Liver (tissue), 9 donors: ENCODE measurements around the gene PRKACG. TPM values are rescaled to one million over a fixed set of nuclear protein-coding genes. Genes with fewer than 3 reads are reported as not detected.
"Not testable (repeated sequence)": the region's sequence is repeated elsewhere in the genome, so short reads cannot be mapped to it uniquely, and the experiment has no call there.

Source experiments
- DNase-seq: peaks from one replicate; pipeline ENCODE4 v3.0.0-alpha.2; 2017; ENCODE audit warnings: low spot score
- H3K27ac ChIP-seq, 2 donors: one replicate each; pipeline ENCODE4 v1.7.0; 2013; ENCODE audit warnings: inconsistent platforms in 2 of 2, low read length in 2 of 2, control low read depth in 1 of 2, low read depth in 1 of 2, mild to moderate bottlenecking in 1 of 2
- H3K27me3 ChIP-seq, 4 donors: one replicate each; pipeline versions ENCODE4 v1.6.1 to v1.7.0; 2013; ENCODE audit warnings: low read length in 3 of 4, inconsistent platforms in 1 of 4, mild to moderate bottlenecking in 1 of 4, moderate library complexity in 1 of 4; ENCODE audit not compliant: control insufficient read depth in 4 of 4, insufficient read depth in 4 of 4
- H3K36me3 ChIP-seq, 4 donors: one replicate each; pipeline versions ENCODE4 v1.6.1 to v1.7.0; 2013; ENCODE audit warnings: low read length in 3 of 4, mild to moderate bottlenecking in 3 of 4, low read depth in 1 of 4, moderate library complexity in 1 of 4; ENCODE audit not compliant: control insufficient read depth in 4 of 4, insufficient read depth in 3 of 4
- H3K4me1 ChIP-seq, 4 donors: one replicate each; pipeline versions ENCODE4 v1.6.1 to v1.7.0; 2013; ENCODE audit warnings: low read length in 3 of 4, mild to moderate bottlenecking in 3 of 4, moderate library complexity in 1 of 4; ENCODE audit not compliant: control insufficient read depth in 4 of 4, insufficient read depth in 4 of 4
- H3K4me3 ChIP-seq, 3 donors: one replicate each; pipeline versions ENCODE4 v1.6.1 to v1.7.0; 2013; ENCODE audit warnings: low read length in 3 of 3, control low read depth in 1 of 3, low read depth in 1 of 3, mild to moderate bottlenecking in 1 of 3
- H3K9ac ChIP-seq, 2 donors: one replicate each; pipeline ENCODE4 v1.7.0; 2013; ENCODE audit warnings: low read length in 2 of 2, mild to moderate bottlenecking in 2 of 2, moderate library complexity in 2 of 2, control low read depth in 1 of 2, low read depth in 1 of 2
- H3K9me3 ChIP-seq, 4 donors: one replicate each; pipeline versions ENCODE4 v1.6.1 to v1.7.0; 2013; ENCODE audit warnings: low read length in 3 of 4; ENCODE audit not compliant: control insufficient read depth in 4 of 4
- FOXA2 ChIP-seq: IDR thresholded peaks from 2 replicates; pipeline ENCODE4 v1.6.1; 2016; ENCODE audit warnings: antibody characterized with exemption
- HNF4A ChIP-seq, 2 donors: conservative IDR thresholded peaks; 2 replicates each; pipeline ENCODE4 v1.6.1; 2016; ENCODE audit warnings: antibody characterized with exemption in 2 of 2, mild to moderate bottlenecking in 2 of 2
- JUND ChIP-seq, 2 donors: IDR thresholded peaks; 2 replicates each; pipeline ENCODE4 v1.6.1; 2016; ENCODE audit warnings: antibody characterized with exemption in 2 of 2
- NR2F2 ChIP-seq: IDR thresholded peaks from 2 replicates; pipeline ENCODE4 v1.6.1; 2016; ENCODE audit warnings: antibody characterized with exemption
- RAD21 ChIP-seq, 2 donors: IDR thresholded peaks; 2 replicates each; pipeline ENCODE4 v1.6.1; 2016; ENCODE audit warnings: antibody characterized with exemption in 2 of 2, mild to moderate bottlenecking in 2 of 2
- RXRA ChIP-seq, 2 donors: IDR thresholded peaks; 2 replicates each; pipeline ENCODE4 v1.6.1; 2017 to 2018; ENCODE audit warnings: antibody characterized with exemption in 2 of 2, mild to moderate bottlenecking in 1 of 2
- SP1 ChIP-seq: IDR thresholded peaks from 2 replicates; pipeline ENCODE4 v1.6.1; 2018; ENCODE audit warnings: antibody characterized with exemption, mild to moderate bottlenecking
- WGBS: extraction: QIAGEN DNeasy Blood & Tissue Kit; methylation state at CpG from one replicate; pipeline ENCODE4 v1.1.7; 2013; 5-methylcytosine and 5-hydroxymethylcytosine counted together
- polyA plus RNA-seq, 2 donors: library from polyadenylated mRNA; stranded (reverse) in 1 of 2; unstranded in 1 of 2; fragments of 200-250 nt in 1 of 2; fragments of >200 nt in 1 of 2; fragmentation: Nextera tagmentation in 1 of 2; extraction: Ambion mirVana in 1 of 2; gene quantifications; one replicate each; pipeline versions ENCODE4 v1.2.1 to v1.2.3, GENCODE V29; 2013 to 2015
- total RNA-seq, 2 donors: library from RNA; depleted of rRNA; stranded (reverse); fragments of >200 nt; gene quantifications; one replicate each; pipeline ENCODE4 v1.2.3, GENCODE V29; 2014
- TF ChIP-seq, protein P1 (sequence below): IDR thresholded peaks from 2 replicates; pipeline ENCODE4 v1.6.1; 2016; ENCODE audit warnings: antibody characterized with exemption
- TF ChIP-seq, protein P2 (sequence below): IDR thresholded peaks from 2 replicates; pipeline ENCODE4 v1.6.1; 2016; ENCODE audit warnings: antibody characterized with exemption
- TF ChIP-seq, protein P3 (sequence below): IDR thresholded peaks from 2 replicates; pipeline ENCODE4 v1.6.1; 2016; ENCODE audit warnings: antibody characterized with exemption, mild to moderate bottlenecking
- TF ChIP-seq, protein P4 (sequence below): fragments of 150-350 bp; IDR thresholded peaks from 2 replicates; pipeline ENCODE4 v1.5.1; 2017; ENCODE audit warnings: improper control_type of control experiment, low read depth, low read length; ENCODE audit not compliant: missing input control
- TF ChIP-seq, protein P5 (sequence below): IDR thresholded peaks from 2 replicates; pipeline ENCODE4 v1.6.1; 2016; ENCODE audit warnings: antibody characterized with exemption
- donor health status: healthy.
- donor health status: healthy.
- donor health status: healthy.
- donor health status: healthy.
- donor health status: healthy.

Gene PRKACG
- total and polyA plus RNA-seq, 4 donors, result not detected

DNA sequence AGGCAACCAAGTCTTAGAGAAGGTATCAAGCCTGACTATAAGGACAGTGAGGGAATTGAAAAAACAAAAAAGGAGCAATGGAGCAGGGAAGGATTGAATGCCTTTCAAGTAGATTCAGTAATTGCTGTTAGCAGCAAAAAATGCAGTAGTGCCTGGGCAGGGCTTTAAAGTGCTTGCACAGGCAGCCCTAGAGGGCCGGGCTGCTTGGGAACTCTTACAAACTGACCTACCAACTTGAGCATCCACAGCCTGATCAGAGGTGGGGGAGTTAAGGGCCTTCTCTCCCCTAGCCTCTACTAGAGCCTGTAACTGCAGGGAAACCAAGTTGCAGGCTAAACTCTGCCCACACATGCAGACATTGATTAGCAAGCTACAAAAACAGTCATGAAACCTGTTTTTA is 41.1 kb upstream of the PRKACG start:
- no peak for DNase-seq
- Histone ChIP-seq H3K27me3 (no peaks in the 10 kb centered on the region), H3K4me3 (no peak overlapping the region), H3K9ac (no peak overlapping the region), H3K27ac (no peak overlapping the region), H3K36me3 (peaks cover 4 to 10% (median 8%) of the 10 kb centered on the region in 4 donors), H3K9me3 (no peaks in the 10 kb centered on the region), H3K4me1 (peaks cover 0 to 3% (median 1%) of the 10 kb centered on the region in 4 donors)
- WGBS, result 92% methylated on average over 1 of the region's 1 CpG
- TF ChIP-seq, protein P1, sequence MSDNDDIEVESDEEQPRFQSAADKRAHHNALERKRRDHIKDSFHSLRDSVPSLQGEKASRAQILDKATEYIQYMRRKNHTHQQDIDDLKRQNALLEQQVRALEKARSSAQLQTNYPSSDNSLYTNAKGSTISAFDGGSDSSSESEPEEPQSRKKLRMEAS, result no peak
- TF ChIP-seq, protein P2, sequence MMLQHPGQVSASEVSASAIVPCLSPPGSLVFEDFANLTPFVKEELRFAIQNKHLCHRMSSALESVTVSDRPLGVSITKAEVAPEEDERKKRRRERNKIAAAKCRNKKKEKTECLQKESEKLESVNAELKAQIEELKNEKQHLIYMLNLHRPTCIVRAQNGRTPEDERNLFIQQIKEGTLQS, result no peak
- no peak for TF ChIP-seq SP1

DNA sequence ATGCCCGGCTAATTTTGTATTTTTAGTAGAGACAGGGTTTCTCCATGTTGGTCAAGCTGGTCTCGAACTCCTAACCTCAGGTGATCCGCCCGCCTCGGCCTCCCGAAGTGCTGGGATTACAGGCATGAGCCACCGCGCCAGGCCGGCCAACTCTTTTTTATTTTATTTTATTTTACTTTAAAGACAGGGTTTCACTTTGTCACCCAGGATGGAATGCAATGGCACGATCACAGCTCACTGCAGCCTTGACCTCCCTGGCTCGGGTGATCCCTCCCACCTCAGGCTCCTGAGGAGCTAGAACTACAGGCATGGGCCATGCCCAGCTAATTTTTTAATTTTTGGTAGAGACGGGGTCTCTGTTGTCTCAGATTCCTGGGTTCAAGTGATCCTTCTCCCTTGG is 37.0 kb upstream of the PRKACG start:
- not testable (repeated sequence) for H3K27me3 ChIP-seq, H3K4me3 ChIP-seq, H3K27ac ChIP-seq, H3K4me1 ChIP-seq, H3K9me3 ChIP-seq, DNase-seq, H3K9ac ChIP-seq
- peaks cover 6 to 23% (median 15%) of the 10 kb centered on the region in 4 donors for H3K36me3 ChIP-seq
- WGBS, result 91% methylated on average over 12 of the region's 12 CpGs

DNA sequence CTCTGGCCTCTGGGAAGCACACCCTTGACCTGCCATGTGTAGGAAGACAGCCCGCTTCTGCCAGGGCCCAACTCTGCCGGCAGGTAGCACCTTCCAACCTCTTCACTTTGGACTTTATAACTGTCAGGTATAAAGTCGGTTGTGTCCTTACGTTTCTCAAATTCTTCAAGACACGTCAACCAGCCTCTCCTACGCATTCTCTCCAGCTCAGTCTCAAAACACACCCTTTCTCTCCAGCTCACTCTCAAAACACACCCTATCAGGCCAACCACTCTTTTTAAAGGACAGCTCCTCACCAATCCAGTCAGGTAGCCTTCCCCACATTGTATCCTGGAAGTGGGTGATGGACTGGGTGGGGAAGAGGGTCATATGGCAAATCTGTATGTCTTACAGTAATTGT is 35.2 kb upstream of the PRKACG start:
- WGBS, result 92% methylated on average over 6 of the region's 6 CpGs
- DNase-seq, result no peak
- peaks cover 4 to 20% (median 12%) of the 10 kb centered on the region in 4 donors for H3K36me3 ChIP-seq

DNA sequence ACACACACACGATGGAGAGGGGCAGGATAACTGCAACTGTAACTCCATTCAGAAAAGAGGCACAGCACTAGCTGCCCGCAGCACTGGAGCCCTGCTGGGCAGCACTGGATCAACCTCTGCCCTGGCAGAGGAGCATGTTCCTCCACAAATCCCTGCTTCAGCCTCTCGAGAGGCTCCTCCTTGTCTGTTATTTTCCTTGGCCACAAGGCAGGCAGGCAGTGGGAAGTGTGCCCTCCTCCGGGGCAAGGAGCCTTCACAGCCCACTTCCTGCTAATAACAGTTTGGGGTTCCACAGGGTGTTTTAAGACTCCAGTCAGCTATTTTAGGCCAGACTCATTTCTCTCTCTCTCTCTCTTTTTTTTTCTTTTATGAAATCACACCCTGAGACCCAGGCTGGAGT is 33.5 kb upstream of the PRKACG start:
- Histone ChIP-seq H3K27ac (no peak overlapping the region), H3K4me1 (peaks cover 0 to 9% (median 4%) of the 10 kb centered on the region in 4 donors), H3K9ac (no peak overlapping the region), H3K4me3 (no peak overlapping the region), H3K9me3 (no peaks in the 10 kb centered on the region), H3K36me3 (peaks cover 4 to 20% (median 12%) of the 10 kb centered on the region in 4 donors), H3K27me3 (no peaks in the 10 kb centered on the region)
- DNase-seq, result no peak
- WGBS, result 71% methylated on average over 4 of the region's 4 CpGs
- TF ChIP-seq, protein P3, sequence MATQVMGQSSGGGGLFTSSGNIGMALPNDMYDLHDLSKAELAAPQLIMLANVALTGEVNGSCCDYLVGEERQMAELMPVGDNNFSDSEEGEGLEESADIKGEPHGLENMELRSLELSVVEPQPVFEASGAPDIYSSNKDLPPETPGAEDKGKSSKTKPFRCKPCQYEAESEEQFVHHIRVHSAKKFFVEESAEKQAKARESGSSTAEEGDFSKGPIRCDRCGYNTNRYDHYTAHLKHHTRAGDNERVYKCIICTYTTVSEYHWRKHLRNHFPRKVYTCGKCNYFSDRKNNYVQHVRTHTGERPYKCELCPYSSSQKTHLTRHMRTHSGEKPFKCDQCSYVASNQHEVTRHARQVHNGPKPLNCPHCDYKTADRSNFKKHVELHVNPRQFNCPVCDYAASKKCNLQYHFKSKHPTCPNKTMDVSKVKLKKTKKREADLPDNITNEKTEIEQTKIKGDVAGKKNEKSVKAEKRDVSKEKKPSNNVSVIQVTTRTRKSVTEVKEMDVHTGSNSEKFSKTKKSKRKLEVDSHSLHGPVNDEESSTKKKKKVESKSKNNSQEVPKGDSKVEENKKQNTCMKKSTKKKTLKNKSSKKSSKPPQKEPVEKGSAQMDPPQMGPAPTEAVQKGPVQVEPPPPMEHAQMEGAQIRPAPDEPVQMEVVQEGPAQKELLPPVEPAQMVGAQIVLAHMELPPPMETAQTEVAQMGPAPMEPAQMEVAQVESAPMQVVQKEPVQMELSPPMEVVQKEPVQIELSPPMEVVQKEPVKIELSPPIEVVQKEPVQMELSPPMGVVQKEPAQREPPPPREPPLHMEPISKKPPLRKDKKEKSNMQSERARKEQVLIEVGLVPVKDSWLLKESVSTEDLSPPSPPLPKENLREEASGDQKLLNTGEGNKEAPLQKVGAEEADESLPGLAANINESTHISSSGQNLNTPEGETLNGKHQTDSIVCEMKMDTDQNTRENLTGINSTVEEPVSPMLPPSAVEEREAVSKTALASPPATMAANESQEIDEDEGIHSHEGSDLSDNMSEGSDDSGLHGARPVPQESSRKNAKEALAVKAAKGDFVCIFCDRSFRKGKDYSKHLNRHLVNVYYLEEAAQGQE, result no peak
- TF ChIP-seq FOXA2, result no peak
- TF ChIP-seq JUND (IDR thresholded peaks at IDR 0.05), result no peak
- TF ChIP-seq, protein P4, sequence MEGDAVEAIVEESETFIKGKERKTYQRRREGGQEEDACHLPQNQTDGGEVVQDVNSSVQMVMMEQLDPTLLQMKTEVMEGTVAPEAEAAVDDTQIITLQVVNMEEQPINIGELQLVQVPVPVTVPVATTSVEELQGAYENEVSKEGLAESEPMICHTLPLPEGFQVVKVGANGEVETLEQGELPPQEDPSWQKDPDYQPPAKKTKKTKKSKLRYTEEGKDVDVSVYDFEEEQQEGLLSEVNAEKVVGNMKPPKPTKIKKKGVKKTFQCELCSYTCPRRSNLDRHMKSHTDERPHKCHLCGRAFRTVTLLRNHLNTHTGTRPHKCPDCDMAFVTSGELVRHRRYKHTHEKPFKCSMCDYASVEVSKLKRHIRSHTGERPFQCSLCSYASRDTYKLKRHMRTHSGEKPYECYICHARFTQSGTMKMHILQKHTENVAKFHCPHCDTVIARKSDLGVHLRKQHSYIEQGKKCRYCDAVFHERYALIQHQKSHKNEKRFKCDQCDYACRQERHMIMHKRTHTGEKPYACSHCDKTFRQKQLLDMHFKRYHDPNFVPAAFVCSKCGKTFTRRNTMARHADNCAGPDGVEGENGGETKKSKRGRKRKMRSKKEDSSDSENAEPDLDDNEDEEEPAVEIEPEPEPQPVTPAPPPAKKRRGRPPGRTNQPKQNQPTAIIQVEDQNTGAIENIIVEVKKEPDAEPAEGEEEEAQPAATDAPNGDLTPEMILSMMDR, result no peak
- TF ChIP-seq, protein P5, sequence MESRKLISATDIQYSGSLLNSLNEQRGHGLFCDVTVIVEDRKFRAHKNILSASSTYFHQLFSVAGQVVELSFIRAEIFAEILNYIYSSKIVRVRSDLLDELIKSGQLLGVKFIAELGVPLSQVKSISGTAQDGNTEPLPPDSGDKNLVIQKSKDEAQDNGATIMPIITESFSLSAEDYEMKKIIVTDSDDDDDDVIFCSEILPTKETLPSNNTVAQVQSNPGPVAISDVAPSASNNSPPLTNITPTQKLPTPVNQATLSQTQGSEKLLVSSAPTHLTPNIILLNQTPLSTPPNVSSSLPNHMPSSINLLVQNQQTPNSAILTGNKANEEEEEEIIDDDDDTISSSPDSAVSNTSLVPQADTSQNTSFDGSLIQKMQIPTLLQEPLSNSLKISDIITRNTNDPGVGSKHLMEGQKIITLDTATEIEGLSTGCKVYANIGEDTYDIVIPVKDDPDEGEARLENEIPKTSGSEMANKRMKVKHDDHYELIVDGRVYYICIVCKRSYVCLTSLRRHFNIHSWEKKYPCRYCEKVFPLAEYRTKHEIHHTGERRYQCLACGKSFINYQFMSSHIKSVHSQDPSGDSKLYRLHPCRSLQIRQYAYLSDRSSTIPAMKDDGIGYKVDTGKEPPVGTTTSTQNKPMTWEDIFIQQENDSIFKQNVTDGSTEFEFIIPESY, result no peak
- no peak for TF ChIP-seq HNF4A (conservative IDR thresholded peaks at IDR 0.05)
- TF ChIP-seq RAD21 (IDR thresholded peaks at IDR 0.05), result no peak
- TF ChIP-seq RXRA (IDR thresholded peaks at IDR 0.05), result no peak

More for the DNA sequence above, 35.2 kb upstream of the PRKACG start:
- H3K9ac ChIP-seq, result no peak overlapping the region
- H3K4me3 ChIP-seq, result no peak overlapping the region
- H3K9me3 ChIP-seq, result no peaks in the 10 kb centered on the region
- TF ChIP-seq NR2F2, result no peak
- TF ChIP-seq, protein P4, result no peak
- H3K27ac ChIP-seq, result no peak overlapping the region
- peaks cover 2 to 9% (median 4%) of the 10 kb centered on the region in 4 donors for H3K4me1 ChIP-seq
- H3K27me3 ChIP-seq, result no peaks in the 10 kb centered on the region
